ENCODE measurements around the gene MLN.

The MLN gene

DNA sequence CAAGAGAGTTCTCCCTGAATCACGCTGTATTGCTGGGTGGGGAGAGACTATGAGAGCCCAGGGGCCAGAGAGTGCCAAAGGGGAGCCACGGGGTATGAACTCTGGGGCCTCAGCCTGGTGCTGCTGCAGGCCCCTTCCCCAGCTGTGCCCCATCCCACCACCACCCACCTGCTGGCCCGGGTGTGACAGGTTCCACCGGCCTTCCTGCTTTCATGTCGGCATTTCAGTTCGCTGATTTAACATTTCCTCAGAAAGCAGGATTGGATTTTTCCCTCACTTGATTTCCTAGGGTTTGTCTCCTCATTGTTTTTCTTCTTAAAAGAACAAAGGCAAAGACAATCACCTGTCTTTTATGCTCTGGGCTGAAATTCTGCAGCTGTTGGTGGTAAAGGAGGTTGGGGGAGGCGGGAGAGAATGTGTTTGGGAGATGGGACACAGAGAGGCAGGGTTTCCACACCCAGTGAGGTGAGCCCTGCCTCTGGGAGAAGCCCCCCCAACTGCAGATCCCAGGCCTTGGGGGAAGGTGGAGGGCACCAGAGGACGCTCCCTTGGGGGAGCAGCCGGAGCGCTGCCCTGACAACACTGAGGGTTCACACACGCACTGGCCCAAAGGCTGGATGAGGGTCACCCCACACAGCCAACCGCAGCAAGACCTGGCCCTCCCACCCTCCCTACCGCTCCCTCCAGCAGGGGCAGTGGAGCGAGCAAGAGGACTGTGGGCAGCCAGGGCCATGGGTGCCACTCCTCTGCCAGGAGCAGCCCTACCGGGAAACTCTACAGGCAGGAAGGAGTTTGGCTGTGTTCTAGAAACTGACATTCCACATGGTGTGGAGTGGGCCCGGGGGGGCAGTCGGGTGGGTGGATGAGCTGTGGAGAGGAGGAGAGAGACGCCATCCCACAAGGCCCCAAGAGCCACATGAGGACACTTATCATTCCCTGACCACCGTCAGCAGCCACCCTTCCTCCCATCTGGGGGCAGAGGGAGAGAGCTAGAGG, 10.5 kb upstream of the MLN start:
- no peak for DNase-seq

DNA sequence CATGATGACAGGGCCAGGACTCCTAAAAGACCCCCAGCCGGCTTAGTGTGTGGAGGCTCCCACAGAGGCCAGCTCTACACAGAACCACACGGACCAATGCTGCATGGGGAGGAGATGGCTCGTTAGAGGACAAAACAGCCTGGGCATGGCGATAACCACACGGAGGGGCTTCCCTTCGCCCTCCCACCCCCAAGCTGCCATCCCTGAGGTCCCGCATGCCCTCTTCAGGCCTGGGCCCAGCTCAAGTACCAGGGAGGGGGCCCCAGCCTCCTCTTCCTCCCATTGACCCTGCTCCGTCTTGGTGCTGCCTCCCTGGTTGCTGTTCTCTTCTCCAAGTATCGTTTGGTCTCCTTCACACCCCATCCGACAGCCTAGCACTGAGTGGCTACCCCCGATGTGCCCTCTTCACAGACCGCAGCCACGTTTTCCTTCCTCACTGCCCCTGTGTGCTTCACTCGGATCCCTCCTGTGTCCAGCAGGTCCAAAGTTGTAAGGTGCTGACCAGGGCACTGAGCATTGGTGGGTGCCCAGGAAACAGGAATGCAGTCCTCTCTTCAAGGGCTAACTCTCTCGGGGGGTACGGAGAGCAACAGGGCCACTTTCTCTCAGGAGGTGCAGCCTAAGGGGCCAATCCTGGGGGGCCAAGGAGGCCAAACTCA, 9.6 kb upstream of the MLN start:
- no peak for DNase-seq

DNA sequence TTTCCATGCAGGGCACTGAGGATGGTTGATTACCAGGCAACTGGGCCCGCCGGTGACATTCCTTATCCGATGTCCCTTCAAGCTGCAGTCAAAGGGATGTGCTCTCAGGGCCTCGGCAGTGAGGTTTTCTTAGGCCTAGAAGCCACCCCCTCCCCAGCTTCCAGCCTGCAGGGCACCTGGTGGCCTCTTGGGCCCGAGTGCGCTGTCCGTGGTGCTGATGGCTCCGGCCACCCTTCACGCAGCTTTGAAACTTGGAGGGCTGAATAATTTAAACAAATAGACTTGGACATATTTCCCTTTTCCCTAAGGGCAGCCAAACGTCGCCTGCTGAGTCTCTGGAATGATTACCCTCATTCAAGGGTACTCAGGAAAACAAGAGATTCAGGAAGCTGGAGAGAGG, 8.9 kb upstream of the MLN start:
- DNase-seq, result no peak

DNA sequence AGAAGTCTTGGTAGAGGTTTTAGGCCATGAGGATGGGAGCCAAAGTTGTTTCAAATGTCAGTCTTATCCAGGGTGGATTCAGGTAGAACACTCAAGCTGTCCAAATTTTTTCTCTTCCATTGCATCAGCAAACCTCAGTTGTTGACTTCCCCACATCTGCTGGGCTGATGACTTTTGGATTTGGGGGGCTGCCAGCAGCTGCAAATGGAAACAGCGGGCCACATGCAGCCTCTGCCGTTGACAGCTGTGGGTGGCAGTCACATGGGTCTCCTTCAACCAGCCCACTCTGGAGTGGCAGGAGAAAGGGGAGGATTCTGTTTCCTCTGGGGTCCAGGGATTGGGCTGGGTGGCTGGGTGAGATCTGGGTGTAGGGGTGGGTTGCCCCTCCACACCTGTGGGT, 5.8 kb upstream of the MLN start:
- no peak for DNase-seq

DNA sequence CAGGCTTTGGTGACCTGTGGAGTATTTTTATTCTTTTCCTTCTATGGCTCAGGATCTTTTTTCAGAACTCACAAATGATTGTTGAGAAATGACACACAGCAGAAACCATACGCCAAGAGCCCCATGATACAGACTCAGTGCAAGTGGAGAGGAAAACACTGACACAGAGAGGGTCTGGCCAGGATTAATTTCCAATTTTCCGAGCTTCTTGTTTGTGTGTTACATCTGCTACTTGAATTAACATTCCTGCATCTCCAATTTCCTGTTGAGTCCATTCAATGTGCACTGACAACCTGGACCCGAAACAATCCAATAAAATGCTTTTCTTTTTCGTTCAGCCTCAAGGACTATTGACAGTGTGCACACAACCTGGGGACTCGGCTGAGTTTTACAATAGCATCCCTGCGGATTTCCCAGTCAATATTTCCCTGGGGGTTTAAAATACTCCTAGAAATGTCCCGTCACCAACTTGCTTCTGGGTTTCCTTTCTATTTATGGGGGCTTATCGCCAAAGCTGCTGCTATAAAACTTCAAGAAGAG, 4.9 kb upstream of the MLN start:
- no peak for DNase-seq

DNA sequence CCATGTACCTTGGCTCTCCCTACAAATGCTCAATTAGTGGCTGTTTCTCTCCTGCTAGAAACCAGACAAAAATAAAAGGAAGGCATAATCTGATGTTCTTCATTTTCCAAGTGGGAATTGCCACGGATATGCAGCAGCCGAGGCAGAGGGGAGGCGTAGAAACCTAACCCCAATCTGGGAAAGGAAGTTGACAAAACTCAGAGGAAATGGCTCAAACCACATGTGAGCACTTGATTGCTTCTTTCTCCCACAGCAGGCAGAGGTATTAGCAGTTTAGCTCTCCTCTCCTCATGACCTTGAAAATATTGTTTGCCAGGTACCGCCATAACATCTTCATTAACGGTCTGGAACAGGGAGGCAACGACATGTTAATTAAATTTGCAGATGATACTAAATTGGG, 3.8 kb upstream of the MLN start:
- no peak for DNase-seq

DNA sequence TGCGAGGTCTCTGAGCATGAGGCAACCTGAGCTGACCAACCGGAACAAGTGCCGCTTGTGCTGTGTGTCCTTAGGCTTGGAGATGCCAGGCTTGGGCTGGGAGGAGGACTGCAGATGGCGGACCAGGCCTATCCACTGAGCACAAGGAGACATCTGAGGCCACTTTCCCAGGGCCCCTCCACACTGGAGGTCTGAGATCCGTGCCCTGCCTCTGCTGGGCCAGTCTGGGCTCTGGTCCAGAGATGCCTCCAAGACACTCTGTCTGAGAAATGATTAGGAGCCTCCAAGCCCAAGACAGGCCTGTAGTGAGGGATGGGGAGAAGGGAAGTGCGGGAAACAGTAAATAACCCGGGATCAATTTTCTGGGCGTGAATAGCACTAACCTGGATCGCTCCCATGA, 3.0 kb upstream of the MLN start:
- no peak for DNase-seq

DNA sequence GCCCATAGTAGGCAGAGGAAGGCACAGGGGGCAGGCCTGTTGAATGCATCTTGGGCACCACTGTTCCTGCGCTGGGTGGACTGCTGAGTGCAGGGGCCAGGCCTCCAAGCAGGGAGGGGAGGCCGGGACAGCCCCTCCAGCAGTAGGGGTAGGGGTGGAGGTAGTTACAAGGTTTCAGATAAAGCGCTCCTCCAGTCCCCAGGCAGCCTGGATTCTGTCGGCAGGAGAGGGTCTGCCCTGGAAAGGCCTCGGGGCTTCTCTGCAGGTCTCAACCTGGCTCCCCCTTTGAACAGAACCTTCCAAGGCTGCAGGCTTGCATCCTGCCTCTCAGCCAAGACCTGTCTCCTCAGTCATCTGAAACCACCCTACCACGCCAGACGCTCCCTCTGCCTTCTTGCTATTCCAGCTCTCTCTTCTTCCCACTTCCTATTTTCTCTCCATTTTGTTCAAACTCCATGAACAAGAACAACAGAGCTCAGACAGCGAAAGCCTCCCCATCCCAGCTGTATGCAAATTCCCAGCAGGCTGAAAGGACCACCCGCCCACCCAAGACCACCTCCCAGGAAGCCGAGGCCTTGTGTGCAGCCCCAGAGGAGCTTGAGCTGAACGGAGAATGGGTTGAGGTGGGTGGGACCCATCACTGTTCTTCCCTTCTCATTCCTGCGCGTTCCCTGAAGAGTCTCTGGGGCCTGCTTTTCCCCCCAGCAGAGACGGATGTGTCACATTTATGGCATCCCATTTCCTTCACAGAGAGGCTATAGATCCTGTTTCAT, 1.4 kb downstream of the MLN start:
- DNase-seq, result no peak

DNA sequence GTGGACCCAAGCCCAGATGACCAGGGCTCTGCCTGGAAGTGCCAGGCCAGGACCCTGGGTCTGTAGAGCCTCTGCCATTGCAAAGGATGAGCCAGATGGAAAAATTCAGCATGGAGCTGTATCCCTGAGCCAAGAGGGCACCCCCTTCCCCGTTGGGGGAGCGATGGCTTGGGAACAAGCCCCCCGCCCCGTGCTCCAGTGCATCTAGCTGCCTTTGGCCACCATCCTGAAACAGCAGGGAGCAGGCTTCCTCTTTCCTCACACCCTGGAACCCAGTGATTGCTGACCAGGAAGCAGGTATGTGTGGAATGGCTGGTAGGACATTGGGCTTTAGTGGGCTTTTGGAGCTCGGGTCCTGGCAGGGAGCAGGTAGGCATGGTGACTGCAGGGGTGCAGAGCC, 2.2 kb downstream of the MLN start:
- DNase-seq, result no peak

DNA sequence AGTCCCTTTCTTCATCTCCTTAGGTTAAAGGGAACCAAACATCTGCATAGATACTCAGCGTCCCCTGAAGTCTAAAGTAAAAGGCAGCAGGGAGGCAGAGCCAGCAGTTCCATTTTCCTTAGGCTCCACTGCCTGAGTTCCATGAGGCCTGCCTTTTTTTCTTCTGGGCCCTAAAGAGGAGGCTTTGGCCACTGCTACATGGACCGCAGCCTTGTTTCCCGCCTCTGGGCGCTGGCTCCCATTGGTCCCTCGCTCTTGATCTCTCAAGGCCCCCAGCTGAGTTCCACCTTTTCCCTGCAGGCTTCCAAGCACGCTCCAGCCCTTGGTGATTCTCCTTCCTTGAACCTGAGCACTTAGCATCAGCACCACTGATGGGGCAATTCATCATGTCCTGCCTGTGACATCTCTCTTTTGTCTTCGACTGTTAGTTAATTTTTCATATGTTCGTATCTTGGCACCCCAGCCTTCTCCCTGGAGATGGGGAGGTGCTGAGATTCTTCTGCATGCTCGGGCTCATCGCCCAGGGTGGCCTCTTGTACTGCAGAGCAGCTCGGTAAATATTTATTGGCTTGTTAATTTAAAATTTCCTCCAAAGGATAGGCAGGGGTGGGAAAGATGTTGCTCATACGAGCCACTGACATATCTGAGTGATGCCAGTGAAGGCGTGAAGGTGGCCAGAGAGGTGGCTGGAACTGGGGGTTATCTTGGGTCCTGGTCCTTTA, 3.4 kb downstream of the MLN start:
- DNase-seq, result no peak

DNA sequence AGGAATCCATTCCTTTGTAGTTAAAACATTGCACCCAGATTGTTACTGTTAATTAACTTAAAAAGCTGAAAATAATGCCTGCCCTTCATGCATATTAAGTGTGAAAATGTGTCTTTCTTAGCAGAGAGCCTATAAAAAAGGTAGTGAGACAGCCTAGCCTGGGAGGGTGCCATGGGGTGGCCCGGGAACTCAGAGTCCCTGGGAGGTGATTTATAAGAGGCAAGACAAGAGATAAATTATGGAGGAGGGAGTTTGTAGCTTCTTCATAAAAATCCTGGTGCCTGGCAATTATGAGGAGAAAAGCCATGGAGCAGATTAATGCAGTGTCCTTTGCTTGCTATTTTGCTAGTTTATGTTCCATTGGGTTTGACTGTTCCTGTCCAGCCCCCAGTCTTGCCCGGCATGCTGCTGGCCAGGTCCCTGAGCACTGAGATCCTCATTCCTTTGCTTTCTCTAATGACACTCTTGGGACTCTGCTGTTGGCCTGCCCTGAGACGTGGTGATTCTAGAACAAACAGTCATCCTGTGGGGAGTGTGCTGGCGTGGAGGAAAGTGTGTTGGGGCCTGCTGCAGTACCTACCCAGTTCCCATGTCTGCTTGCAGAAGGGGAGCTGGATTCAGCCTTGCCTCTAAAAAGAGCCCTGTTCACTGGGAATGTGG, 4.2 kb downstream of the MLN start:
- no peak for DNase-seq

DNA sequence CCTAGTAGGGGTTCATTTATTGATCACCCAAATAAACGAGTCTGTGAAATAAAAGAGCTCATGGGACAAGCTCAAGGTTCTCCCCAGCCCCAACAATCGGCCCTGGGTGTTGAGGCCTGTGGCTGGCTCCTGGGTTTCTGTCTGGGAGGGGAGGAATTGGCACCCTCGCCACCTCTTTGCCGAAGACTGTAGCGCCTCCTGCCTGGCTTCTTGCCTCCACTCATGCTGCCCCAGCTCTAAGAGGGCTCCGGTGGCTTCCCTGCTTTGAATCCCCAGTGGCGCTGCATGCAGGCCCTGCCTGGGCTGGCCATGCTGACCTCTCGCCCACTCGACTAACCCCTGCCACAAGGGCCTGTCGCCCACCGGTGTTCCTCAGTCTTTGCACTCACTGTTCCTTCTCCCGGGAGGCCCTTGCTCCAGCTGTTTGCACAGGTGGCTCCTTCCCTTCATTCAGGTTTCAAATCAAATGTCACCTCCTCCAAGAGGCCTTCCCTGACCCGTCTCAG, 5.4 kb downstream of the MLN start:
- DNase-seq, result no peak

DNA sequence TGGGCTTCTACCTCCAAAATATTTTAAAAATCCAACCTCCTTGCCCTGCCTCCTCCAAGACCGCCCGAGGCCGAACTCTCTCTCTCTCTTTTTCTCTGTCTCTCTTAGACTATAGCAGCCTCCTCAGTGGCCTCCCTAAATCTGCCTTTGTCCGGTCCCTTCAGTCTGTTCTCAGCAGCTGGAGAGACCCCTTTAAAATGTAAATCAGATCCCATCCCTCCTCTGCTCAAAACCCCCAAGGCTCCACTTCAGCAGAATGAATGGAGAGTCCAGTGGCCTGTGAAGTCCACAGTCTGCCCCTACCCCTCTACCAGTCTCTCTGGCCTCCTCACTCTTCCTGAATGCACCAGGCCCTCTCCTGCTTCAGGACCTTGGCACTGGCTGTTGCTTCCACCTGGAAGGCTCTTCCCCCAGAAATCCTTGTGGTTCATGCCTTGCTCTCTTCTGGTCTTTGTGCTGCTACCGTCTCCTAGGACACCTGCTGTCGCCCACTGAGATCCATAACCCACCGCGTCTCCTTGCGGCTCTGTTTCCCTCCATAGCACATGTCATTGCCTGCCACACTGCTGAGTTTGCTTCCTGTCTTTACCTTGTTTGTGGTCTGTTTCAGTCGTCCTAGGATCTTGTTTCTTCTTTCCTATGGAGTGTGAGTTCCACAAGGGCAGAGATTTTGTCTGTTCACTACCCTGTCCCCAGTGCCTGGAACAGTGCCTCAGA, 6.0 kb downstream of the MLN start:
- DNase-seq, result no peak

DNA sequence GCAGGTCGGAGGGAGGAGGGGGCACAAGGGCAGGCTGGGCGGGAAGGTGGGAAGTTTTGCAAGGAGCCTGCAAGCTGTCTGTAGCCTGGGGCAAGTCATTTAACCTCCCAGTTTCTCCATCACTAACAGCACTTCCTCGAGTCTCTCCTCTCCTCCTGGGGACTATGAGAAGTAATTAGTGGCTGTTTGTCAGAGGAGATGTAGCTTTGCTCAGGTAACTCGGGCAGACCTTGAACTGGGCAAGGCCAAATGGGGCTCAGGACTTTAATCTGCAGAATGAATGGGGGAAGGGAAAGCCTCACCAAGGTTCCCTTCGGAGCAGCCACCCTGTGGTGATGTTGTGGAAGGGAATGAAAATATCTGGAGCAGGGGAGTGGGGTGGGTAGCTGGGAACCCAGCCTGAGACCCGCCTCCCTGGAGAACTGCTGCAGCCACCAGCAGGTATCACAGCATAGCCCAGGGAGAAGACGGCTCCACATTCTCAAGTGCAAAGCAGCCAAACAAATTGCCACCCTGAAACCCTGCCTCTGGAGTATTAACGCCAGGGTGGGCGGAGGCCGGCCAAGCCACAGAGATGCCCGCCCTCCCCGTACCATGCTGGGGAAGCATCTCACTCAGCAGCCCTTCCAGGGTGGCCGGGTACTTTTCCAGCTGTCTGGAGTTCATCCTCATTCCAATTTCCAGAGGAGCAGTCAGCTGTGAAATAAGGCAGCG, 8.7 kb downstream of the MLN start:
- no peak for DNase-seq

DNA sequence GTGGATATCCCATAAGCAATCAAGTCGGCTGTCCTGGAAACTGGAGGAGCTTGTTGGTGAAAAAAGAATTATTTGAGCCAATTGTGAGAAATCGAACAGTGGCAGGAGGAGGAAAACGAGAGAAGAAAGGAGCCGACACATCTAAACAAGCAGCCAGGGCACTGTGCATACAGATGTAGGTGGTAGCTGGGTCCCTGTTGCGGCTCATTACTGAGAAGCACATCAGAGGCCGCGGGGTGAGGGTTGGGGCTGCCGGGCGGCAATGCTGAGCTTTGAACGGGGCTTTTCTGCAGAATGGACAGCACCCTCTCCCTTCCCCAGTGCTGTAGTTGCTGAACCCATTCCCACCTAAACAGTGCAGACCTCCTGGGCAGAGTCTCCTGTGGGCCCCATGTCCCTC, 10.8 kb downstream of the MLN start:
- no peak for DNase-seq

DNA sequence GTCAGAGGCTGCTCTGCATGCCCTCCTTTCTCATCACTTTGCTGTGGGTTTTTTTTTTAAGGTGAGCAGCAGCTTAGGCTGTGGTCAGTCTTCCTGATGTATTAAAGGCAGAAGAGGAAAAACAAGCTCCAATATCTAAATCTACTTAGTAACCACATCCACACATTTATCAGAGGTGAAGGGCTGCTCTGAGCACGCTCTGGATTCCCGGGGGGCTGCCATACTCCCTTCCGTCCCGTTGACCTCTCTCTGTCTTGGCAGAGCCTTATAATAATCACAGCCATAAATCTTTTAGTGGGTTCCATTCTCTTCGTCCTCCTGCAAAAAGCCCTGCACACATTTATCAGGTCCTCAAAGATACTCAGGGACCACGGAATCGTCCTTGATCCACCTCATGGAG, 12.2 kb downstream of the MLN start:
- no peak for DNase-seq

DNA sequence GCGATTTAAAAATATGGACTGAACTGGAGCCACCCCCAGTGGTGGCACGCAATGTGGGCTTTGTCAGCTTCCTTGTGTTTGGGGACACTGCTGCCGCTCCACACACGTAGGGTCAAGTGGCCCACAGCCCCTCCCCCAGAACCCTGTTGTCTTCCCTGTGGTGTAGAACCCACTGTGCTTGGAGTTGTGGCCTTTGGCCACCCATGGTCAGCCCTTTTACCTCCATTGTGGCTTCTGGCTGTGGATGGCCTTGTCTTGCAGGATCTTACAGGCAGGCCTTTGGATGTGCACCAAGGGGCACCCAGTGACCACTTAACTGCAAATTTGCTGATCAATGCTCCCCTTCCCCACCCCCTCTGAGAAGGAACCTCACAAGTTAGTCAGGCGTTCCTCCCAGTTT, 12.9 kb downstream of the MLN start:
- no peak for DNase-seq

DNA sequence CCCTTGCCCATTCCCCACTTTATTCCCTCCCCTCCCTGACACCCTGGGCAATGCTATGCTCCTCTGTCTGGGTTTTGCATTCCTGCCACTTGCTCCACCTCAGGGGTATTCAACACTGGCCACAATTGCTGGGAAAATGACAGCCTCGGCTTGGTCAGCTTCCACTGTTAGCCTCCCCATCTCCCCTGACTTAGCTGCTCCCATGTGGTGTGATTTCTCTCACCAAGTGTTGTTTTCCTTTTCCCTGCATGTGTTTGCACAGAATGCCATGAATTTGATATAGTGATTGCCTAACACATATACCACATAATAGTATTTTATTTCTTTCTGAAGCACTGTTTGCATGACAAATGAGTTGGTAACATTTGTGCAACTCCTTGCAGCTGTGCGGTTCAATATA, 13.4 kb downstream of the MLN start:
- no peak for DNase-seq

DNA sequence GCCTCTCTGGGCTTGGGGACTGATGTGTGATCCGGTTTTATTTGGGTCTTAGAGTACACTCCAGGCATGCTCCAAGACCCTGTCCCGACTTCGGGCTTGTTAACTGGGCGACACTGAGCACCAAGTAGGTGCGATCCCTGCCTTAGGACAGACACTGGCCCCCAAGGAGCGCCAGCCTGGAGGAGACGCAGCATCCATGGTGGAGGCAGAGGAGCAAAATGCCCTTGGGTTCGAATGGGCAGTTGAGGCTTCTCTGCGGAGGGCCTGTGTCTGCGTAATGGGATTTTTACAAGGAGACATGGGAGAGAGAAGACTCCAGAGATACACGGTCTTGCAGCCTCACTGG, 14.3 kb downstream of the MLN start:
- DNase-seq, result no peak

DNA sequence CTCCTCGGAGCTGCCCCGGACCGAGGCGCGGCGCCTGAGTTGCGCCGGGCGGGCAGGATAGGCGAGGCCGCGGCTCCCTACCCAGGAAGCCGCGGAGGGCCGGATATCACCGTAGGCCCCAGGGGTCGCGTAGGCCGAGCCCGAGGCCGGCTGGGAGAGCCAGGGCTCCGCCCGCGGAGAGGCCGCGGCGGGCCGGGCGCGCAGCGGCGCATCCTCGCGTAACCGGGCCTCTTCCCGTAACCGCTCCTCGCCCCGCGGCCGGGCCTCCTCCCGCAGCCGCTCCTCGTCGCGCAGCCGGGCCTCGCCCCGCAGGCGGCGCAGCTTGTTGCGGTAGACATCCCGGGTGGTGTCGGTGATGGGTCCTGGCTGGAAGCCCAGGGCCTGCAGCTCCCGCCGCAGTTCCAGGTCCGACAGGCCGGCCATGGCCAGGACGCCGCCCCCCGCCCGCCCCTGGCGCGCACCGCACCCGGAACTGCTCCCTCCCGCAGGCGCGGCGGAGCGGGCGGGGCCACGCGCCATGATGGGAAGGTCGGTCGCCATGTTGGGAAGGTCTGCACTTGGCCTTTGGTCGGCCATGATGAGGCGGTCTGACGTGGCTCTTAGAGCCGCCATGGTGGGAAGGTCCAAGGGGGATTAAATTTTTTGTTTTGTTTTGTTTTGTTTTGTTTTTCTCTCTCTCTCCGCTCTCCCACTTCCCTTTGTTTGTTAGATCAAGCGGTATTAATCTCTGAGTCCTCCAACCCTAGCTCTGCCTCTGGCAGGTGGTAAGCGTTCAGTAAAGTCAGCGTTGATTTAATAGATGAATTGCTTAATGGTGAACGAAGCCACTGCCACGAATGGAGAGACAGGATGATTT, 14.9 kb downstream of the MLN start, which contains the start of gene LEMD2:
Gene LEMD2 (minus strand): TSS at position 437 of the 856 bp plus-strand sequence. CDS start 14 bp downstream, at position 423.
- DNase-seq, result peak; percentile 90

All from activated T-cell treated with anti-CD3 and anti-CD28 coated beads for 4 hours (primary cell).